GM19023 (cell line): ENCODE results near the gene POLR2A.
"Not testable (repeated sequence)": the region's sequence is repeated elsewhere in the genome, so short reads cannot be mapped to it uniquely, and the experiment has no call there.

ENCODE experiments used
- ATAC-seq: cut with Tn5 transposase; IDR thresholded peaks from one replicate; pipeline ENCODE4 v1.9.1; 2021; ENCODE audit warnings: mild to moderate bottlenecking, moderate library complexity; ENCODE audit not compliant: unreplicated experiment

The POLR2A gene

GRCh38 chr17:7478276-7479212 is 5.6 kb upstream of the POLR2A start:
- ATAC-seq, result no peak

GRCh38 chr17:7479213-7480088 is 4.7 kb upstream of the POLR2A start, which contains the start of gene ZBTB4:
TSS of gene ZBTB4 (minus strand) at chr17:7479631. CDS start at chr17:7466801, 12,830 bp downstream.
- no peak for ATAC-seq

GRCh38 chr17:7480089-7480384 is 4.1 kb upstream of the POLR2A start:
- ATAC-seq, result no peak

GRCh38 chr17:7481275-7481674 is 2.9 kb upstream of the POLR2A start, which contains the start of gene SLC35G6:
TSS of gene SLC35G6 (plus strand) at chr17:7481446. CDS start at chr17:7481517, 71 bp downstream.
- not testable (repeated sequence) for ATAC-seq

GRCh38 chr17:7481842-7482741 is 2.1 kb upstream of the POLR2A start:
- ATAC-seq, result not testable (repeated sequence)

GRCh38 chr17:7482742-7483088 is 1.5 kb upstream of the POLR2A start:
- not testable (repeated sequence) for ATAC-seq

- peak; percentile 39 for ATAC-seq
Observed at GRCh38 chr17:7483255-7484066, 705 bp upstream of the POLR2A start.

- ATAC-seq, result no peak
Observed at GRCh38 chr17:7484919-7485377, 782 bp downstream of the POLR2A start.

GRCh38 chr17:7486181-7486580 is 2.0 kb downstream of the POLR2A start:
- no peak for ATAC-seq

- ATAC-seq, result no peak
Observed at GRCh38 chr17:7490144-7490543, 6.0 kb downstream of the POLR2A start.

- ATAC-seq, result no peak
Observed at GRCh38 chr17:7491583-7491982, 7.4 kb downstream of the POLR2A start.

- ATAC-seq, result no peak
Observed at GRCh38 chr17:7493941-7494340, 9.8 kb downstream of the POLR2A start.

- no peak for ATAC-seq
Observed at GRCh38 chr17:7495906-7496434, 11.8 kb downstream of the POLR2A start.

- no peak for ATAC-seq
Observed at GRCh38 chr17:7496470-7497183, 12.5 kb downstream of the POLR2A start.

GRCh38 chr17:7497228-7497627 is 13.1 kb downstream of the POLR2A start:
- no peak for ATAC-seq

GRCh38 chr17:7497636-7498035 is 13.5 kb downstream of the POLR2A start:
- no peak for ATAC-seq

GRCh38 chr17:7499161-7499560 is 15.0 kb downstream of the POLR2A start:
- ATAC-seq, result no peak

- ATAC-seq, result no peak
Observed at GRCh38 chr17:7501729-7502128, 17.6 kb downstream of the POLR2A start.
